Measurements from ENCODE around the gene TRAF7.

The TRAF7 gene

DNA sequence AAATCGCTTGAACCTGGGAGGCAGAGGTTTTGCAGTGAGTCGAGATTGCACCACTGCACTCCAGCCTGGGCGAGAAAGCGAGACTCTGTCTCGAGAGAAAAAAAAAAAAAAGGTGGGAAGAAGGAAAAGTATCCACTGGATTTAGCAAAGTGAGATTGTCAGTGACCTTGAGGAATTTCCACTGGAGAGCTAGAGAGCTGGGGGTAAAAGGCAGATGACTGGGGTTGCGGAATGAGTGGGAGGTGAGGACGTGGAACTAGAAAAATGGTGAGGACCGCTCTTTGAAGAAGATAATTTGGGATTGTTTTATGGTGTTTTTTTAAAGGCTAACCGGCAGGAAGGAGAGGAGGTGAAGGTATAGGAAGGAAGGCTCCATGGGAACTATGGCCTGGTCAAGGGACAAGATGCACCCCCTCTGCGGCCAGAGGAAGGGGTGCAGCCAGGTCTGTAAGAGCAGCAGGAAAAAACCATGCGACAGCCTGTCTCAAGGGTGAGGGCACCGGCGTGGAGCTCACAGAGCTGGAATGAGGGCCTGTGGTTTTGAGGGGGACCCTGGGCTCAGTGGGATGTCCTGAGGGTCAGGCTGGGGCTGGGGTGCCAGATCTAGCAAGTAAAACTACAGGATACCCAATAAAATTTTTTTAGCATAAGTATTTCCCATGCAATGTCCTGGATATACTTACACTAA is 49.0 kb downstream of the TRAF7 start:
- Mint-ChIP-seq H3K36me3 (peaks cover 27% of the 10 kb centered on the region), H3K9me3 (no peaks in the 10 kb centered on the region), H3K27ac (peak overlapping the region; percentile 80), H3K4me3 (peak overlapping the region; percentile 75), H3K4me1 (peaks cover 31% of the 10 kb centered on the region)
- ATAC-seq (no peak), DNase-seq (ENCODE audit: low spot score in 2 of 2) (no peak)

DNA sequence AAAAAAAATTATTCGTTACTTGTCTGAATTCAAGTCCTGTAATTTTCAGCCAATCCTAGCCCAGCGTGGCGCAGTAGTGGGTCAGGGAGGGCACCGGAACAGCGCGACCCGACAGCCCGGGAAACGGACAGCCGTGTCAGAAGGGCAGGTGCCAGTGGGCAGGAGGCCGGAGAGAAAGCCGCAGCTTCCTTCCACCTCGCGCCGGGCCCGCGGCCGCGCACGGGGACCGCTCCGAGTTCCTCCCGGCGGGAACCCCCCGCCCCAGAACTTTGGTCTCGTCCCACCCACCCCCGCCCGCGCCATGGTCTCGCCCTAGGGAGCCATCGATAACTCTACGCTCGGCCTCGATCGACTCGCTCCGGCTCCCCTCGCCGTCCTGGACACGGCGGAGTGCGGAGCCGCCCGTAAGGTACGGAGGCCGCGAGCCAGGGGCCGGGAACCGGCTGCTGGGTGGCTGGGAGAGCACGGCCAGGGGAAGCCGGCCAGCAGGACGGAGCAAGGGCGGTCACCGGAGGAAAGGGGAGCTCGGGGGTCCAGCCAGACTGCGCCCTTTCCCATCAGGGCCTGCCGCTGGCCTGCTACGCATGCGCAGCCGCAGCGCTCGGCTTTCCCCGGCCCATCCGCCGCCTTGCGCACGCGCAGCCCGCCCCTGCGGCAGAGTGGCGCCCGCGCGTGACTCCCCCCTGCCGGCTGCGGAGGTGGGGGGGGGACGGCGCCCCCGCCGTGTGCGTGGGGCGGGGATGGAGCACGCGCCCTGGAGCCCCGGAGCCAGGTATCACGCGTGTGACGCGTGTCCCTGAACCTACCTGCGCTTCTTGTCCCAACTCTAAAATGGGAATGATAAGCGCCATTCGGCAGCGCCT is 49.8 kb downstream of the TRAF7 start, which contains the start of gene MLST8:
Gene MLST8 (plus strand): TSS at position 351 of the 863 bp plus-strand sequence. CDS start 632 bp downstream, outside the sequence.
- H3K36me3 Mint-ChIP-seq = peaks cover 32% of the 10 kb centered on the region
- ATAC-seq = peak; percentile 90
- H3K9me3 Mint-ChIP-seq = no peaks in the 10 kb centered on the region
- H3K27ac Mint-ChIP-seq = peak within 1 kb of the TSS; percentile 80
- H3K4me3 Mint-ChIP-seq = peak within 1 kb of the TSS; percentile 75
- DNase-seq (ENCODE audit: low spot score in 2 of 2) = peak; percentile 97
- peaks cover 31% of the 10 kb centered on the region for H3K4me1 Mint-ChIP-seq

DNA sequence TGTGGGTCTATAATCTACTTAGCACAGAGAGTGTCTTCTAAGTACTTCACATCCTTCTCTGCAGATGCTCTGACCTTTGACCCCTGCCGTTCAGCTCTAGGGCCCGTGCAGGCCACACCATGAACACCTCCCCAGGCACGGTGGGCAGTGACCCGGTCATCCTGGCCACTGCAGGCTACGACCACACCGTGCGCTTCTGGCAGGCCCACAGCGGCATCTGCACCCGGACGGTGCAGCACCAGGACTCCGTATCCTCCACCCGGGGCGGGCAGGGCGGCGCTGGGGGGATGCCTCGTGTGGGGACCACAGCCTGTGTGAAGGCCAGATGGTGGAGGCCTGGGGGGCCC is 50.4 kb downstream of the TRAF7 start:
- DNase-seq (ENCODE audit: low spot score in 2 of 2) (no peak), ATAC-seq (peak; percentile 3)

DNA sequence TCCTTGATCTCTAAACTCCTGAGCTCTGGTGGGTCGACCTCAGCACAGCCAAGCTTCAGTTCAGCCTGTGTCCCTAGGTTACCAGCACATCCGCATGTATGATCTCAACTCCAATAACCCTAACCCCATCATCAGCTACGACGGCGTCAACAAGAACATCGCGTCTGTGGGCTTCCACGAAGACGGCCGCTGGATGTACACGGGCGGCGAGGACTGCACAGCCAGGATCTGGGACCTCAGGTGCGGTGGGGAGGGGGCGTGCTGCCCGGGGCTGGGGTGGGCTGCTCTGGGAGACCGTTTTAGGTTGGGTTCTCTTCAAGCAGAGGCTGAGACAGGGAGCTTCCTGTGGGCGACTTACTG is 50.8 kb downstream of the TRAF7 start:
- peaks cover 31% of the 10 kb centered on the region for H3K4me1 Mint-ChIP-seq
- peak overlapping the region; percentile 80 for H3K27ac Mint-ChIP-seq
- peaks cover 34% of the 10 kb centered on the region for H3K36me3 Mint-ChIP-seq
- DNase-seq (ENCODE audit: low spot score in 2 of 2) (no peak), ATAC-seq (no peak)
- H3K9me3 Mint-ChIP-seq = no peaks in the 10 kb centered on the region
- peak overlapping the region; percentile 75 for H3K4me3 Mint-ChIP-seq

More for the DNA sequence above, 50.4 kb downstream of the TRAF7 start:
- peaks cover 31% of the 10 kb centered on the region for H3K4me1 Mint-ChIP-seq
- H3K36me3 Mint-ChIP-seq = peaks cover 34% of the 10 kb centered on the region
- no peaks in the 10 kb centered on the region for H3K9me3 Mint-ChIP-seq
- H3K27ac Mint-ChIP-seq = peak overlapping the region; percentile 80
- peak overlapping the region; percentile 75 for H3K4me3 Mint-ChIP-seq

DNA sequence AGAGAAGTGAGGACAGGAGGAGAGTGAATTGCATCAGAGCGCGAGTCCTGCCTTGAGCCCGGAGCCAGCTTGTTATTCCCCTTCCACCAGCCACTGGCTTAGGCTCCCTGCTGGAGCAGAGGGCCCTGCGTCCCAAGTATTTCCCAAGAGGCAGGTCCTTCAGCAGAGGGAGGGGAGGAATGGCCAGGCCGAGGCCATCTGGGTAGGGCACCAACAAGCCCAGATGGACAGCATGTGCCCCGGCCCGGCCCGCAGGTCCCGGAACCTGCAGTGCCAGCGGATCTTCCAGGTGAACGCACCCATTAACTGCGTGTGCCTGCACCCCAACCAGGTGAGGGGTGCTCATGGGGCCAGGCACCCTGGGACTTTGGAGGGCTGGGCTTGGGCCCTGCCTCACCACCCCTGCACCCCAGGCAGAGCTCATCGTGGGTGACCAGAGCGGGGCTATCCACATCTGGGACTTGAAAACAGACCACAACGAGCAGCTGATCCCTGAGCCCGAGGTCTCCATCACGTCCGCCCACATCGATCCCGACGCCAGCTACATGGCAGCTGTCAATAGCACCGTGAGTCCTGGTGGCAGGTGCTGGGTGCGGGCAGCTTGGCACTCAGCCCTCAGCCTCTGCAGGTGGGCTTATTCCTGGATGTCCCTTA is 51.3 kb downstream of the TRAF7 start:
- Mint-ChIP-seq H3K36me3 (peaks cover 39% of the 10 kb centered on the region), H3K4me1 (peaks cover 34% of the 10 kb centered on the region), H3K27ac (peak overlapping the region; percentile 80), H3K4me3 (peak overlapping the region; percentile 75), H3K9me3 (no peaks in the 10 kb centered on the region)
- ATAC-seq = no peak
- DNase-seq (ENCODE audit: low spot score in 2 of 2) = no peak

DNA sequence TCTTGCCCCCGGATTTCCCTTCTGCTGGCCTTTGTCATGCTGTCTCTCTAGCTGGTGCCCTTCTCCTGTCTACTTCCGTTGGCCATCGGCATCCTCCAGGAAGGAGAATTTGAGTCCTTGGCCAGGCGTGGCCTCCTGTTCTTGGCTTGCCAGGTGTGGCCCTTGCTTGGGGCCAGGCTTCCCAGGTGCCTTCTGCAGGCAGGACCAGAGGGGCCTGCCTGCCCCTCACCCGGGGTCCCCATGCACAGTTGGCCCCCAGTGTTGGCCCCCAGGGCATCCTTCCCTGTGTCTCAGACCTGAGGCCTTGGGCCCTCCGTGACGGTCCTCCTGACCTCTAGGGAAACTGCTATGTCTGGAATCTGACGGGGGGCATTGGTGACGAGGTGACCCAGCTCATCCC is 52.3 kb downstream of the TRAF7 start:
- peaks cover 44% of the 10 kb centered on the region for H3K4me1 Mint-ChIP-seq

DNA sequence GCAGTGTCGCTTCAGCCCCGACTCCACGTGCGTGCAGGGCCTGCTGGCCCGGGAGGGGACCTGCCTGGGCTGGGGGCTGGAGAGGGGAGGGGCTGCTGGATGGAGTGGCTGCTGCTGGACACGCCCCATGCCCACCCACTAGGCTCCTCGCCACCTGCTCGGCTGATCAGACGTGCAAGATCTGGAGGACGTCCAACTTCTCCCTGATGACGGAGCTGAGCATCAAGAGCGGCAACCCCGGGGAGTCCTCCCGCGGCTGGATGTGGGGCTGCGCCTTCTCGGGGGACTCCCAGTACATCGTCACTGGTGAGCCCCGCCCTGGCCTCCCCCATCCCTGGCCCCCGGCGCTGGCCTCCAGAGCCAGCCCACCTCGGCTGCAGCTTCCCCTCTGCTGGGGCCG is 52.7 kb downstream of the TRAF7 start:
- H3K9me3 Mint-ChIP-seq = no peaks in the 10 kb centered on the region
- ATAC-seq = no peak
- H3K4me3 Mint-ChIP-seq = peak overlapping the region; percentile 75

More for the DNA sequence above, 52.3 kb downstream of the TRAF7 start:
- ATAC-seq = no peak
- H3K4me3 Mint-ChIP-seq = peak overlapping the region; percentile 75
- H3K36me3 Mint-ChIP-seq = peaks cover 47% of the 10 kb centered on the region
- no peak for DNase-seq (ENCODE audit: low spot score in 2 of 2)
- H3K9me3 Mint-ChIP-seq = no peaks in the 10 kb centered on the region
- peak overlapping the region; percentile 69 for H3K27ac Mint-ChIP-seq

DNA sequence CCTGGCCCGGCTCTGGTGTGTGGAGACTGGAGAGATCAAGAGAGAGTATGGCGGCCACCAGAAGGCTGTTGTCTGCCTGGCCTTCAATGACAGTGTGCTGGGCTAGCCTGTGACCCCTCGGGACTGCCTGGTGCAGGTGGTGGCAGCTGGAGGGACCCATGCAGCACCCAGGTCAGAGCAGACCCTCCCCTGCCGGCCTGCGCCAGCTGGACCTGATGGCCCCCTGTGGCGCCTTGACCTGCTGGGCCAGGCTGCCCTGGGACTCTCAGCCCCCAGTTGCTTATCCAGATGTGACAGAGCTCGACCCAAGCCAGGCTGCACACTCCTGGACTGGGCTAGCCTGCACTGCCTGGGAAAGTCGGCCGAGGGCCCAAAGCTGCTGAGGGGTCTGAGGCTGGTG is 53.2 kb downstream of the TRAF7 start:
- H3K4me3 Mint-ChIP-seq = no peak overlapping the region
- no peak overlapping the region for H3K27ac Mint-ChIP-seq
- DNase-seq (ENCODE audit: low spot score in 2 of 2) (no peak), ATAC-seq (no peak)
- H3K4me1 Mint-ChIP-seq = peaks cover 46% of the 10 kb centered on the region
- peaks cover 55% of the 10 kb centered on the region for H3K36me3 Mint-ChIP-seq
- no peaks in the 10 kb centered on the region for H3K9me3 Mint-ChIP-seq

More for the DNA sequence above, 52.7 kb downstream of the TRAF7 start:
- H3K27ac Mint-ChIP-seq = no peak overlapping the region
- peaks cover 47% of the 10 kb centered on the region for H3K4me1 Mint-ChIP-seq
- DNase-seq (ENCODE audit: low spot score in 2 of 2) = no peak
- H3K36me3 Mint-ChIP-seq = peaks cover 52% of the 10 kb centered on the region

DNA sequence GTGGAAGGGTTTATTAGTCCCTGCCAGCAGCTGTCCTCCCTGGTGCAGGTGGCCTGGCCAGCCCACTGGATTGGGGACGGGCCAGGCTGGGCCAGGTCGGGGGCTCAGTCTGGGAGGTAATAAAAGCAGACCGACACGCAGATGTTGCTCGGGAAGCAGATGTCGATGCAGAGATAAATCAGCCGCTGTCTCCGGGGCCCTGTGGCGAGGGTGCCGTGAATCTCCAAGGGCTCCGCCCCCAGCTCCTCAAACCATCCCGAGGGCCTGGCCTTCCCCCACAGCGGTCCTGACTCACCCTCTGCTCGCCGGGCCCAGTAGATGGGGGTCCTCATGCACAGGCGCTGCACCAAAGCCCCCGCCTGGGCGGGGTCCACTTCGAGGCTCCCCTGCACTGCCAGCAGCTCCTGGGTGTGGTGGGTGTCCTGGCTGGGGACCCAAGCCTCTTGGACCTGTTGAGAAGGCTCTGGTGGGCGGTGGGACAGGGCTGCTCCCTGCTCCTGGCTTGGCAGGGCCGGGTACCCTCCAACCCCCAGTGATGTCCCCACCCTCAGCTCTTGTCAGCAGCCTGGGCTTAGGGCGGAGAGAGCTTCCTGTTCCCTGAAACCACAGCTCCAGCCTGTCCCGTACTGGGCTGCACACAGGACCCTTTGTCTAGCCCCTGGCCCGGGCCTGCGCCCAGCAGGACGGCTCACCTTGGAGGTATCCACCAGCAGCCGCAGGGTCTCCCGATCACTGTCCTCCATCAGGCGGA is 53.9 kb downstream of the TRAF7 start:
- peaks cover 51% of the 10 kb centered on the region for H3K36me3 Mint-ChIP-seq

DNA sequence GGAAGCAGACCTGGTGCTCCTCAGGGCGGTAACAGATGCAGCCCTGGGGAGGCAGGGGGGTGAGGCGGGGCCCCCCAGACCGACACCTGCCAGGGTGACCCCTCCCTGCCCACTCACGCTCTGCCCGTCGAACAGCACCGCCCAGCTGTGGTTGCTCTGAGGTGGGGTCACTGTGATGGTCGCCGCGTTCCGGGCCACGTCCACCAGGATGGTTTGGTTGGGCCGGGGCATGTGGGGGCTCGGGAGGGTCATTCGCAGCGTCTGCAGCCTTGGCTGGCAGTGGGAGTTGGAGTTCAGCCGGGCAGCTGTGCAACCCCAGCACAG is 54.4 kb downstream of the TRAF7 start:
- DNase-seq (ENCODE audit: low spot score in 2 of 2) (no peak), ATAC-seq (no peak)
- Mint-ChIP-seq H3K4me1 (peaks cover 38% of the 10 kb centered on the region), H3K27ac (peak overlapping the region; percentile 76), H3K4me3 (no peak overlapping the region), H3K9me3 (no peaks in the 10 kb centered on the region), H3K36me3 (peaks cover 52% of the 10 kb centered on the region)

More for the DNA sequence above, 53.9 kb downstream of the TRAF7 start:
- Mint-ChIP-seq H3K27ac (no peak overlapping the region), H3K9me3 (no peaks in the 10 kb centered on the region), H3K4me1 (peaks cover 43% of the 10 kb centered on the region), H3K4me3 (no peak overlapping the region)
- no peak for DNase-seq (ENCODE audit: low spot score in 2 of 2)
- ATAC-seq = no peak

DNA sequence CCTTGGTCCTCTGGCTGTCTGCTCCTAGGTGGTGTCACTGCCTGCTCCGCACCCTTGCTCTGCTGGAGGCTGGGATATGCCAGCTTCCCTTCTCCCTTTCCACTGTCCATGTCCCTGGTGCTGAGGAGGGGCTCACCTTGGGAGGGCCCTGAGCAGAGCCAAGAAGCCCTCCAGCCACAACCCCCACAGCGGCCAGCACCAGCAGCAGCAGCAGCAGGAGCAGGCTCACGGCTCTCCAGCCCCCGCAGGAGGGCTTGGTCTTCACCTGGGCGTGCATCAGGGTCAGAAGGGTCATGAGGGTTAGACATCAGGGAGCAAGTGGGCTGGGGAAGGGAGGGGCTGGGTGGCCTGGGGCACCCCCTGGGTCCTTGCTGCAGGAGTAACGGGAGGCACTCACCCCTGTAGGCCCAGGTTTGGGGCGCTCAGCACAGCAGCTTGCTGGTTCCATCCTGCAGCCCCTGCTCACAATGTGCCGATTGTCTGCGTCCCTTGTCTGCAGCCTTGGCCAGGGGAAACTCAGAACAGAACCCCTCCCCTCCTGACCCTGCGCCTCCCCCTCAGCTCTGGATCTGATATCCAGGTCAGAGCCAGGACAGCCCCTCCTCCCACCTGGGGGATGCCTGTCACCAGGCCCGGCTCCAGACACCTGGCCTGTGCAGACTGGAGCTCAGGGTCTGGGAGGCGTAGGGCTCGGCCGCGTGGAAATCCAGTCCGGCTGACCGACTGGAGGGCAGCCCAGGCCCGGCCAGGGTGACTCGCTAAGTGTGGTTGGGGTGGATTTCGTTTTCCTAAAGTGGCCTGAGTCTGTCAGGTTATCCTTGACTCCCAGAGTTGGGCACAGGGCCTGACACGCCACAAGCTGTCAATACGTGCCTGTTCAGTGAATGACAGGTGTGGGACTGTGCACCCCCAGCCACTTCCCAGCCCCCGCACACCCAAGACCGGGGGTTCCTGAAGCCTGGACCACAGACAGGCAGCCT is 55.1 kb downstream of the TRAF7 start, which contains the start of gene BRICD5:
Gene BRICD5 (minus strand): TSS at position 478 of the 980 bp plus-strand sequence. CDS start 30 bp downstream, at position 448.
- peak within 1 kb of the TSS; percentile 69 for H3K4me3 Mint-ChIP-seq
- H3K36me3 Mint-ChIP-seq = peaks cover 56% of the 10 kb centered on the region
- peak within 1 kb of the TSS; percentile 84 for H3K27ac Mint-ChIP-seq
- peaks cover 38% of the 10 kb centered on the region for H3K4me1 Mint-ChIP-seq
- ATAC-seq (no peak), DNase-seq (ENCODE audit: low spot score in 2 of 2) (no peak)
- H3K9me3 Mint-ChIP-seq = no peaks in the 10 kb centered on the region

DNA sequence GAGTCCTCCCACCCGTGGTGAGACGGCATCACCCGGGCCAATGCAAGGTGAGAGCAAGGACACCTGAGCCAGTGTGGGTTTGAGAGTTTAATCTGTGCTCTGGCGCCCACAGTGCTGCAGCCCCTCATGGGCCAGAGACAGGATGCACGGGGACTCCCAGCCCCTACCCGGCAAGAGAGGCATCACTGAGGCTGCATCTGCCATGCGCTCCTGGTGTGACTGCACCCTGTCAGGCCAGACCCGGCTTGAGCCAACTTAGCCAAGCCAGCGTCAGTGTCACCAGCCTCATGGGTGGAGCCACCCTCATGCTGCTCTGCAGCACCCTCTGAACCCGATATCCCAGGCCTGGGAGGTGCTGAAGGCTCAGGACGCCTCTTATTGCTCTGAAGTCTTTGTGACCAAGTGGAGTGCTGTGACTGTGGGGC is 56.4 kb downstream of the TRAF7 start:
- Mint-ChIP-seq H3K27ac (peak overlapping the region; percentile 84), H3K9me3 (no peaks in the 10 kb centered on the region), H3K4me3 (peak overlapping the region; percentile 69), H3K4me1 (peaks cover 31% of the 10 kb centered on the region), H3K36me3 (peaks cover 56% of the 10 kb centered on the region)
- DNase-seq (ENCODE audit: low spot score in 2 of 2) = no peak
- no peak for ATAC-seq

DNA sequence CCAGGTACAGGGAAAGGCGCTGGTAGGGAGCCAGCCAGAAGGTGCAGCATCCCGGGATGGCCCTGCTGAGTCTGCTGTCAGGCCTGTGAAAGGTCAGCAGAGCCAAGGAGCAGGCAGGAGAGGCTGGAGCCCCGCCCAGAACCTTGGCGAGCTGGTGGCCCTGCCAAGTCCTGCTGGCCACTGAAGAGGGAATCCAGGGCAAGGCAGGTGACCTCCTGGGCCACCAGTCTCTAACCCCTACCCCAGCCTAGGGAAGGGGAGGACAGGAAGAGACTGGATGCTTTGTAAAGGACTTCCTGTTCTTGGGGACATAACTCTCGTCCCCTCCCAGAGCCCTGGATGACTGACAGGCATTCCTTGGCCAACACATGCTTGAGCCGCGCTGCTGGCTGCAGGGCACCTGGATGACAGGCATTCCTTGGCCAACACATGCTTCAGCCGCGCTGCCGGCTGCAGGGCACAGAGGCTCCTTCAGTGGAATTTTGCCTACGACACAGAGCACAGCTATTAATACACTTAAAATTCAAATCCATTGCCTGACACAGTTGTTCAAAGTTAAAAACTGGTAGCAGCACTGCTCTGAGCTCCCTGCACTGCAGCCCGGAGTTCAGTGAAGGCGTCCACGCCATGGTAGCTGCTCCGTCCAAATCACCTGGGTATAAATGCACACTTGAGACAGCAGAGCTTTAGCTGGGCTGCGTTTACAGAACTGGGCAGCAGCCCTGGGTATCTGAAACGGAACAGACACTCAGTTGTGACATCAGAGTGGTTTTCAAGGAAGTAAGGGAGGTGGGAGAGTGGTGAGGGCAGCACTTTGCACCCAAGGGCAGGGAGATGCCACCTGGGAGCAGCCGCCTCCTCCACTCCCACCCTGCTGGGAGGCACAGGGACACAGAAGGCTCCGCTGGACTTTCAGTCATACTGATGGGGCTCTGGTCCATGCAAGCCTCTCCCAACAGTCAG is 57.1 kb downstream of the TRAF7 start:
- H3K9me3 Mint-ChIP-seq = no peaks in the 10 kb centered on the region
- H3K27ac Mint-ChIP-seq = peak overlapping the region; percentile 84

More for the DNA sequence above, 57.1 kb downstream of the TRAF7 start:
- no peak for ATAC-seq
- Mint-ChIP-seq H3K36me3 (peaks cover 49% of the 10 kb centered on the region), H3K4me1 (peaks cover 26% of the 10 kb centered on the region), H3K4me3 (peak overlapping the region; percentile 69)
- DNase-seq (ENCODE audit: low spot score in 2 of 2) = no peak

Data from stimulated activated effector memory CD8-positive, alpha-beta T cell treated with anti-CD3 and anti-CD28 coated beads, Interleukin-12 subunit alpha, Interleukin-12 subunit beta, amount 100 ng/mL, for 72 hours (primary cell).